Prostate gland (tissue), 2 donors: ENCODE results near the gene PLCB3. TPM values are rescaled to one million over a fixed set of nuclear protein-coding genes. Genes with fewer than 3 reads are reported as not detected.

ENCODE experiments used
- DNase-seq: peaks from one replicate; pipeline ENCODE4 v3.0.0-alpha.2; 2019; ENCODE audit warnings: low spot score
- H3K27ac ChIP-seq, 2 donors: fragments of 200-600 bp; sonication (generic); 2 replicates each; pipeline ENCODE4 v1.5.1; 2017 to 2019
- H3K27me3 ChIP-seq: fragments of 200-600 bp; sonication (generic); replicated peaks from 2 replicates; pipeline ENCODE4 v1.5.1; 2019; ENCODE audit not compliant: insufficient read depth
- H3K36me3 ChIP-seq, 2 donors: fragments of 200-600 bp; sonication (generic); 1 replicate in 1 of 2; 2 replicates in 1 of 2; pipeline versions ENCODE4 v1.5.1 to v1.8.1; 2017 to 2019
- H3K4me1 ChIP-seq: fragments of 200-600 bp; sonication (generic); replicated peaks from 2 replicates; pipeline ENCODE4 v1.5.1; 2019
- H3K4me3 ChIP-seq, 2 donors: fragments of 200-600 bp; sonication (generic); 2 replicates each; pipeline ENCODE4 v1.5.1; 2017 to 2019
- H3K9me3 ChIP-seq: fragments of 200-600 bp; sonication (generic); 2 replicates; pipeline ENCODE4 v1.5.1; 2017
- POLR2A ChIP-seq: fragments of 450-650 bp; IDR thresholded peaks from one replicate; pipeline ENCODE4 v1.6.1; 2016; ENCODE audit warnings: antibody characterized with exemption, mild to moderate bottlenecking
- POLR2AphosphoS5 ChIP-seq: sonication (generic); formaldehyde crosslinking; IDR thresholded peaks from one replicate; pipeline ENCODE4 v1.6.1; 2017; ENCODE audit warnings: antibody characterized with exemption
- WGBS: methylation state at CpG from one replicate; pipeline ENCODE4 v1.1.5; 2018; 5-methylcytosine and 5-hydroxymethylcytosine counted together
- intact Hi-C: fragments of 100-400 bp; cut with DNase I; formaldehyde crosslinking; loops from one replicate; pipeline ENCODE4 v1.14.2; 2022
- total RNA-seq, 2 donors: library from RNA; depleted of rRNA; stranded (reverse); fragments of >200 nt; gene quantifications; one replicate each; pipeline ENCODE4 v1.1.0, GENCODE V29; 2016
- TF ChIP-seq, protein P1 (sequence below), 4 experiments: fragments of 200-600 bp in 2 of 4; fragments of 450-650 bp in 2 of 4; sonication (generic) in 2 of 4; IDR thresholded peaks; 1 replicate in 3 of 4; 2 replicates in 1 of 4; pipeline ENCODE4 v1.5.1; 2016 to 2019; ENCODE audit warnings: antibody characterized with exemption in 4 of 4, mild to moderate bottlenecking in 2 of 4, moderate library complexity in 2 of 4

PLCB3 gene
- total RNA-seq, 2 donors from 2014 or later, result 26.3 to 43.1 TPM

DNA sequence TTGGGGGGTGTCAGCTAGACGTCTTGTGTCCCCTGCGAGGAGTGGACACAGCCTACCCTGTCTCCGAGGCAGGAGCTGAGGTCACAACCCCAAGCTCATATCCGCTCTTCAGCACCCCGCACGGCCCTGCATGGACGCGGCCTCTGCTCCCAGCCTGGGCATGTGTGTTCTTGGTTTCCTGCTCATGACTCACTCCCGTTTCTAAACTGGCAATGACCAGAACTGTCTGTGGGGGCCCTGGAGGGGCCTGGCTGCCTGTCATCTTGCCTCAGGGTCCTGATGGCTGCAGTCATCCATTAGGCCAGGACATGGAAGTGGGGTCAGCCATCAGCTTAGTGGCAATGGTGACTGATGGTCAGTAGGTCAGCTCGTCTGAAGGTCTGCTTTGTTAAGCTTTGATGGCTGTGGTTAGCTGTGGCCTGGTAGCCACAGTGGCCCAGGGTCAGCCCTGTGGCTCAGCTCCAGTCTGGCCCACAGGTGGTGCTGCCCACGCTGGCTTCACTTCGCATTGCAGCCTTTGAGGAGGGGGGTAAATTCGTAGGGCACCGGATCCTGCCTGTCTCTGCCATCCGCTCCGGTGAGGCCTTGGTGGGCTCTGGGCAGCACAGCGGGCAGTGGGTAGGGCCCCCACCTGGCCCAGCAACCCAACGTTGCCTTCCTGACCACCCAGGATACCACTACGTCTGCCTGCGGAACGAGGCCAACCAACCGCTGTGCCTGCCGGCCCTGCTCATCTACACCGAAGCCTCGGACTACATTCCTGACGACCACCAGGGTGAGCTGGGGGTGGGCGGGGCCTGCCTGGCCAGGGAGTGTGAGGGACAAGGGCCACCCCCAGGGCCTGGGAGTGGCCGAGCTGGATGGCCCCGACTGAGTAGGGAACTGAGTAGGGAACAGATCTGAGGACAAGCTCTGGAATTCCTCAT is 12.0 kb downstream of the PLCB3 start:
- H3K27me3 ChIP-seq, result no peaks in the 10 kb centered on the region
- no peaks in the 10 kb centered on the region for H3K4me1 ChIP-seq
- peaks cover 0 to 18% of the 10 kb centered on the region in 2 donors for H3K36me3 ChIP-seq
- 86% methylated on average over 29 of the region's 29 CpGs for WGBS
- TF ChIP-seq, protein P1, sequence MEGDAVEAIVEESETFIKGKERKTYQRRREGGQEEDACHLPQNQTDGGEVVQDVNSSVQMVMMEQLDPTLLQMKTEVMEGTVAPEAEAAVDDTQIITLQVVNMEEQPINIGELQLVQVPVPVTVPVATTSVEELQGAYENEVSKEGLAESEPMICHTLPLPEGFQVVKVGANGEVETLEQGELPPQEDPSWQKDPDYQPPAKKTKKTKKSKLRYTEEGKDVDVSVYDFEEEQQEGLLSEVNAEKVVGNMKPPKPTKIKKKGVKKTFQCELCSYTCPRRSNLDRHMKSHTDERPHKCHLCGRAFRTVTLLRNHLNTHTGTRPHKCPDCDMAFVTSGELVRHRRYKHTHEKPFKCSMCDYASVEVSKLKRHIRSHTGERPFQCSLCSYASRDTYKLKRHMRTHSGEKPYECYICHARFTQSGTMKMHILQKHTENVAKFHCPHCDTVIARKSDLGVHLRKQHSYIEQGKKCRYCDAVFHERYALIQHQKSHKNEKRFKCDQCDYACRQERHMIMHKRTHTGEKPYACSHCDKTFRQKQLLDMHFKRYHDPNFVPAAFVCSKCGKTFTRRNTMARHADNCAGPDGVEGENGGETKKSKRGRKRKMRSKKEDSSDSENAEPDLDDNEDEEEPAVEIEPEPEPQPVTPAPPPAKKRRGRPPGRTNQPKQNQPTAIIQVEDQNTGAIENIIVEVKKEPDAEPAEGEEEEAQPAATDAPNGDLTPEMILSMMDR (IDR thresholded peaks at IDR 0.05), result no peak
- TF ChIP-seq POLR2A, result no peak
- no peak for TF ChIP-seq POLR2AphosphoS5
- no peaks in the 10 kb centered on the region for H3K9me3 ChIP-seq
- no peak overlapping the region for H3K27ac ChIP-seq
- intact Hi-C loops, result no loop called here
- no peak overlapping the region for H3K4me3 ChIP-seq
- no peak for DNase-seq

DNA sequence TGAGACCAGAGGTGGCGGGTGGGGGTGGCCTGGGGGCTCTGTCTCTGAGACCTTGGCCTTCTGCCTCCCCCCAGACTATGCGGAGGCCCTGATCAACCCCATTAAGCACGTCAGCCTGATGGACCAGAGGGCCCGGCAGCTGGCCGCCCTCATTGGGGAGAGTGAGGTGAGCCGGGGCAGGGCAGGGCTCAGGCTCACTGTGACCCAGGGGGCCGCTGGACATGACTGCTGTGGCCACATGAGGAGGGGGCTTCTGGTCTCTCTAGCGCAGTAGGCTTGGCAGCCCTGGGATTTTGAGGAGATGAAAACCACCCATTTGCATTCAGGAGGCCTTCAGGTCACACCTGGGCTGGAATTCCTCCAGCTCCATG is 12.6 kb downstream of the PLCB3 start:
- peaks cover 6% of the 10 kb centered on the region for H3K4me1 ChIP-seq
- H3K36me3 ChIP-seq, result peaks cover 0 to 11% of the 10 kb centered on the region in 2 donors
- H3K4me3 ChIP-seq, result no peak overlapping the region
- no peak for DNase-seq
- H3K27me3 ChIP-seq, result no peaks in the 10 kb centered on the region
- 90% methylated on average over 8 of the region's 8 CpGs for WGBS
- no peaks in the 10 kb centered on the region for H3K9me3 ChIP-seq
- no peak overlapping the region for H3K27ac ChIP-seq
- intact Hi-C loops, result no loop called here
- TF ChIP-seq POLR2AphosphoS5, result no peak
- TF ChIP-seq, protein P1 (IDR thresholded peaks at IDR 0.05), result no peak
- no peak for TF ChIP-seq POLR2A

- no peak for TF ChIP-seq POLR2A
- TF ChIP-seq, protein P1 (IDR thresholded peaks at IDR 0.05), result no peak
- TF ChIP-seq POLR2AphosphoS5, result no peak
- Histone ChIP-seq H3K27ac (no peak overlapping the region), H3K9me3 (no peaks in the 10 kb centered on the region), H3K36me3 (peaks cover 0 to 7% of the 10 kb centered on the region in 2 donors), H3K27me3 (no peaks in the 10 kb centered on the region), H3K4me1 (peaks cover 8% of the 10 kb centered on the region), H3K4me3 (no peak overlapping the region)
- no peak for DNase-seq
- 80% methylated on average over 10 of the region's 10 CpGs for WGBS
- intact Hi-C loops, result no loop called here
Measured at GRCh38 chr11:64264371-64264852, 13.1 kb downstream of the PLCB3 start.

DNA sequence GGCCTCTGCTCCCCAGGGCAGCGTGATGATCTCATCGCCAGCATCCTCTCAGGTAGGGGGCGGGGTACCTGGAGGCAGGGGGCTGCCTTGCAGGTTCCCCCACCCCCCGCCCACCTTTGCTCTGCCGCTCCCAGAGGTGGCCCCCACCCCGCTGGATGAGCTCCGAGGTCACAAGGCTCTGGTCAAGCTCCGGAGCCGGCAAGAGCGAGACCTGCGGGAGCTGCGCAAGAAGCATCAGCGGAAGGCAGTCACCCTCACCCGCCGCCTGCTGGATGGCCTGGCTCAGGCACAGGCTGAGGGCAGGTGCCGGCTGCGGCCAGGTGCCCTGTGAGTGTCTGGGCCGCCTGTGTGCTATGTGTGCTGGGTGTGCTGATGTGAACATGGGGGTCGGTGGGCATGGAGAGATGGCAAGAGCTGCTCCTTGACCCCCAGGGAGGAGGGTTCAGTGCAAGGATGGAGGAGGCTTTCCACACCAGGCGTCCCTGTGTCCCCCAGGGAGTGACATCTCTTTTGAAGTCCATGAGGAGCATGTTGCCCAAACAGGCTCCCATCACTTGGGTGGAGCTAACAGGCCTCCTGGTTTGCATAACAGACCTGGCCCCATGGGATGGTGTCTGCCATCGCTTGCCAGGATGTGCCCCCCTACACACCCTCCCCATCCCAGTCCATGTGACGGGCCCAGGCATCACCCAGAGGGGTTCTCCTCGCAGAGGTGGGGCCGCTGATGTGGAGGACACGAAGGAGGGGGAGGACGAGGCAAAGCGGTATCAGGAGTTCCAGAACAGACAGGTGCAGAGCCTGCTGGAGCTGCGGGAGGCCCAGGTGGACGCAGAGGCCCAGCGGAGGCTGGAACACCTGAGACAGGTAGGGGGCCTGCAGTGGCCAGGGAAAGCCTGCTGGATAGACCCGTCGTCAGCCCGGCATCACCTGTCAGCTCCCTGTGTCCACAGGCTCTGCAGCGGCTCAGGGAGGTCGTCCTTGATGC is 14.1 kb downstream of the PLCB3 start:
- Histone ChIP-seq H3K36me3 (peaks cover 0 to 7% of the 10 kb centered on the region in 2 donors), H3K4me3 (no peak overlapping the region), H3K27me3 (no peaks in the 10 kb centered on the region), H3K27ac (no peak overlapping the region), H3K9me3 (no peaks in the 10 kb centered on the region), H3K4me1 (peaks cover 8% of the 10 kb centered on the region)
- WGBS, result 94% methylated on average over 34 of the region's 35 CpGs
- DNase-seq, result no peak
- intact Hi-C loops, result no loop called here
- TF ChIP-seq POLR2A (no peak), POLR2AphosphoS5 (no peak)
- TF ChIP-seq, protein P1 (IDR thresholded peaks at IDR 0.05), result no peak
